ENCODE results near the gene PRRT3. TPM values are rescaled to one million over a fixed set of nuclear protein-coding genes. Genes with fewer than 3 reads are reported as not detected.

Gene PRRT3
- total and polyA plus RNA-seq, 2 of the 13 experiments (the other 11 are each of a cell fraction or from before 2014, with no cell fraction given), result 0.22 to 0.44 TPM

DNA sequence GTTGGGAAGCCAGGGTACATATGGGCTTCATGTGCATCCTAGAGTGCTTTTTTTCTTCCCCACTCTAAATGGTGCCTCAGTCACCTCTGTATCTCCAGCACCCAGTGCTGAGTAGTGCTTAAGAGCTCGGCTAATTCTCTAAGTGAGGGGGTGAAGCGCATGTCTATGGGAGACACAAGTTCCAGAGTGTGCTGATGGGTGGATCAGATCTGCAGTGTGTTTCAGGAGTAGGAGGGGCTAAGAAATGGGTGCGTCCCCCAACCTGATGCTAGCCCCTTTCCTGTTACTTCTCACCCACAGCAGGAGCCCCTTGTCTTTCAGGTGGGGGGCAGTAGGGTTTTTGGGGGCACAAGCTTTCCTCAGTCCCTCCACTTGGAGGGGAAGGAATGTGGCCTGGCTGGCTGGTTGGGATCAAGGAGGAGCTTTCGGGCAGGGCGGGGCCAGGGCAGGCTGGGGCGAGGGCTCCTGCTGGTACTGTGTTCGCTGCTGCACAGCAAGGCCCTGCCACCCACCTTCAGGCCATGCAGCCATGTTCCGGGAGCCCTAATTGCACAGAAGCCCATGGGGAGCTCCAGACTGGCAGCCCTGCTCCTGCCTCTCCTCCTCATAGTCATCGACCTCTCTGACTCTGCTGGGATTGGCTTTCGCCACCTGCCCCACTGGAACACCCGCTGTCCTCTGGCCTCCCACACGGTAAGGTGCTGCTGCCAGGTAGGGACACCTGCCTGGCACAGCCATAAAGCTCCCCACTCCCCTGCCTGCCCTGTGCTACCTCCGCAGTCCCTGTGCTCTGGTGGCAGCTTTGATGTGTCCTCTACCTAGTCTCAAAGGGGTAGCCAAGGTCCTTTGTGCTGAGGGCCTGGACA is 49.6 kb downstream of the PRRT3 start, which contains the start of gene IL17RE (continued):
- TF ChIP-seq, protein P1, sequence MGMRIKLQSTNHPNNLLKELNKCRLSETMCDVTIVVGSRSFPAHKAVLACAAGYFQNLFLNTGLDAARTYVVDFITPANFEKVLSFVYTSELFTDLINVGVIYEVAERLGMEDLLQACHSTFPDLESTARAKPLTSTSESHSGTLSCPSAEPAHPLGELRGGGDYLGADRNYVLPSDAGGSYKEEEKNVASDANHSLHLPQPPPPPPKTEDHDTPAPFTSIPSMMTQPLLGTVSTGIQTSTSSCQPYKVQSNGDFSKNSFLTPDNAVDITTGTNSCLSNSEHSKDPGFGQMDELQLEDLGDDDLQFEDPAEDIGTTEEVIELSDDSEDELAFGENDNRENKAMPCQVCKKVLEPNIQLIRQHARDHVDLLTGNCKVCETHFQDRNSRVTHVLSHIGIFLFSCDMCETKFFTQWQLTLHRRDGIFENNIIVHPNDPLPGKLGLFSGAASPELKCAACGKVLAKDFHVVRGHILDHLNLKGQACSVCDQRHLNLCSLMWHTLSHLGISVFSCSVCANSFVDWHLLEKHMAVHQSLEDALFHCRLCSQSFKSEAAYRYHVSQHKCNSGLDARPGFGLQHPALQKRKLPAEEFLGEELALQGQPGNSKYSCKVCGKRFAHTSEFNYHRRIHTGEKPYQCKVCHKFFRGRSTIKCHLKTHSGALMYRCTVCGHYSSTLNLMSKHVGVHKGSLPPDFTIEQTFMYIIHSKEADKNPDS (CRISPR knock-in tag; IDR thresholded peaks at IDR 0.05), result 0 out of 2 replicates have a peak, but pooled peaks have one; percentile 63
- 0 out of 2 replicates have a peak, but pooled peaks have one; percentile 33 for TF ChIP-seq NFKBIZ (CRISPR knock-in tag; IDR thresholded peaks at IDR 0.05)
- TF ChIP-seq GABPA (IDR thresholded peaks at IDR 0.05; ENCODE audit: low read depth, low read length), result no peak
- no peak for TF ChIP-seq GABPA (CRISPR knock-in tag; IDR thresholded peaks at IDR 0.05; ENCODE audit: low read depth)
- TF ChIP-seq TBP (CRISPR knock-in tag; IDR thresholded peaks at IDR 0.05), result no peak
- TF ChIP-seq ZNF160 (CRISPR knock-in tag; IDR thresholded peaks at IDR 0.05), result 0 out of 2 replicates have a peak, but pooled peaks have one; percentile 5
- TF ChIP-seq PITX1 (CRISPR knock-in tag; IDR thresholded peaks at IDR 0.05), result no peak
- TF ChIP-seq CENPX (CRISPR knock-in tag; IDR thresholded peaks at IDR 0.05), result no peak
- TF ChIP-seq ZBTB20 (CRISPR knock-in tag; IDR thresholded peaks at IDR 0.05; ENCODE audit: borderline replicate concordance, low read depth), result 0 out of 2 replicates have a peak, but pooled peaks have one; percentile 13
- TF ChIP-seq ZBTB42 (CRISPR knock-in tag; IDR thresholded peaks at IDR 0.05), result no peak
- peak; percentile 29; the same call in 1 of the 2 replicates for TF ChIP-seq RXRA (CRISPR knock-in tag; IDR thresholded peaks at IDR 0.05)
- no peak for TF ChIP-seq SIN3B (IDR thresholded peaks at IDR 0.05; ENCODE audit: low read length)
- peak; percentile 37 for TF ChIP-seq ZEB1 (IDR thresholded peaks at IDR 0.05; ENCODE audit: insufficient replicate concordance, low read depth)
- TF ChIP-seq, protein P2, sequence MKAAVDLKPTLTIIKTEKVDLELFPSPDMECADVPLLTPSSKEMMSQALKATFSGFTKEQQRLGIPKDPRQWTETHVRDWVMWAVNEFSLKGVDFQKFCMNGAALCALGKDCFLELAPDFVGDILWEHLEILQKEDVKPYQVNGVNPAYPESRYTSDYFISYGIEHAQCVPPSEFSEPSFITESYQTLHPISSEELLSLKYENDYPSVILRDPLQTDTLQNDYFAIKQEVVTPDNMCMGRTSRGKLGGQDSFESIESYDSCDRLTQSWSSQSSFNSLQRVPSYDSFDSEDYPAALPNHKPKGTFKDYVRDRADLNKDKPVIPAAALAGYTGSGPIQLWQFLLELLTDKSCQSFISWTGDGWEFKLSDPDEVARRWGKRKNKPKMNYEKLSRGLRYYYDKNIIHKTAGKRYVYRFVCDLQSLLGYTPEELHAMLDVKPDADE (CRISPR knock-in tag; IDR thresholded peaks at IDR 0.05), result no peak
- TF ChIP-seq ZNF850 (CRISPR knock-in tag; conservative IDR thresholded peaks at IDR 0.05), result no peak
- no peak for TF ChIP-seq ZNF335 (CRISPR knock-in tag; IDR thresholded peaks at IDR 0.05)
- TF ChIP-seq, protein P3, sequence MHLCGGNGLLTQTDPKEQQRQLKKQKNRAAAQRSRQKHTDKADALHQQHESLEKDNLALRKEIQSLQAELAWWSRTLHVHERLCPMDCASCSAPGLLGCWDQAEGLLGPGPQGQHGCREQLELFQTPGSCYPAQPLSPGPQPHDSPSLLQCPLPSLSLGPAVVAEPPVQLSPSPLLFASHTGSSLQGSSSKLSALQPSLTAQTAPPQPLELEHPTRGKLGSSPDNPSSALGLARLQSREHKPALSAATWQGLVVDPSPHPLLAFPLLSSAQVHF (CRISPR knock-in tag; IDR thresholded peaks at IDR 0.05), result no peak
- TF ChIP-seq SCMH1 (CRISPR knock-in tag; IDR thresholded peaks at IDR 0.05; ENCODE audit: borderline replicate concordance), result no peak
- TF ChIP-seq, protein P4, sequence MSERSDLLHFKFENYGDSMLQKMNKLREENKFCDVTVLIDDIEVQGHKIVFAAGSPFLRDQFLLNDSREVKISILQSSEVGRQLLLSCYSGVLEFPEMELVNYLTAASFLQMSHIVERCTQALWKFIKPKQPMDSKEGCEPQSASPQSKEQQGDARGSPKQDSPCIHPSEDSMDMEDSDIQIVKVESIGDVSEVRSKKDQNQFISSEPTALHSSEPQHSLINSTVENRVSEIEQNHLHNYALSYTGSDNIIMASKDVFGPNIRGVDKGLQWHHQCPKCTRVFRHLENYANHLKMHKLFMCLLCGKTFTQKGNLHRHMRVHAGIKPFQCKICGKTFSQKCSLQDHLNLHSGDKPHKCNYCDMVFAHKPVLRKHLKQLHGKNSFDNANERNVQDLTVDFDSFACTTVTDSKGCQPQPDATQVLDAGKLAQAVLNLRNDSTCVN (CRISPR knock-in tag; IDR thresholded peaks at IDR 0.05; ENCODE audit: borderline replicate concordance), result no peak; the same call in 1 of the 2 replicates
- TF ChIP-seq, protein P5, sequence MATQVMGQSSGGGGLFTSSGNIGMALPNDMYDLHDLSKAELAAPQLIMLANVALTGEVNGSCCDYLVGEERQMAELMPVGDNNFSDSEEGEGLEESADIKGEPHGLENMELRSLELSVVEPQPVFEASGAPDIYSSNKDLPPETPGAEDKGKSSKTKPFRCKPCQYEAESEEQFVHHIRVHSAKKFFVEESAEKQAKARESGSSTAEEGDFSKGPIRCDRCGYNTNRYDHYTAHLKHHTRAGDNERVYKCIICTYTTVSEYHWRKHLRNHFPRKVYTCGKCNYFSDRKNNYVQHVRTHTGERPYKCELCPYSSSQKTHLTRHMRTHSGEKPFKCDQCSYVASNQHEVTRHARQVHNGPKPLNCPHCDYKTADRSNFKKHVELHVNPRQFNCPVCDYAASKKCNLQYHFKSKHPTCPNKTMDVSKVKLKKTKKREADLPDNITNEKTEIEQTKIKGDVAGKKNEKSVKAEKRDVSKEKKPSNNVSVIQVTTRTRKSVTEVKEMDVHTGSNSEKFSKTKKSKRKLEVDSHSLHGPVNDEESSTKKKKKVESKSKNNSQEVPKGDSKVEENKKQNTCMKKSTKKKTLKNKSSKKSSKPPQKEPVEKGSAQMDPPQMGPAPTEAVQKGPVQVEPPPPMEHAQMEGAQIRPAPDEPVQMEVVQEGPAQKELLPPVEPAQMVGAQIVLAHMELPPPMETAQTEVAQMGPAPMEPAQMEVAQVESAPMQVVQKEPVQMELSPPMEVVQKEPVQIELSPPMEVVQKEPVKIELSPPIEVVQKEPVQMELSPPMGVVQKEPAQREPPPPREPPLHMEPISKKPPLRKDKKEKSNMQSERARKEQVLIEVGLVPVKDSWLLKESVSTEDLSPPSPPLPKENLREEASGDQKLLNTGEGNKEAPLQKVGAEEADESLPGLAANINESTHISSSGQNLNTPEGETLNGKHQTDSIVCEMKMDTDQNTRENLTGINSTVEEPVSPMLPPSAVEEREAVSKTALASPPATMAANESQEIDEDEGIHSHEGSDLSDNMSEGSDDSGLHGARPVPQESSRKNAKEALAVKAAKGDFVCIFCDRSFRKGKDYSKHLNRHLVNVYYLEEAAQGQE (IDR thresholded peaks at IDR 0.05; ENCODE audit: borderline replicate concordance in 1 of 2, low read depth in 1 of 2, low read length in 2 of 2), result 0 out of 4 replicates have a peak, but pooled peaks of 1 of the 2 experiments have one; percentile 2
- no peak for TF ChIP-seq KAT7 (CRISPR knock-in tag; IDR thresholded peaks at IDR 0.05; ENCODE audit: borderline replicate concordance)

All from HepG2 (cell line).